Stimulated activated CD8-positive, alpha-beta memory T cell treated with anti-CD3 and anti-CD28 coated beads, Interleukin-7, amount 100 ng/mL, for 24 hours (primary cell): ENCODE results near the gene VSNL1.

ENCODE experiments used
- DNase-seq: peaks from one replicate; pipeline ENCODE4 v3.0.0-alpha.2; 2020; ENCODE audit warnings: low read depth

Gene VSNL1

GRCh38 chr2:17614174-17614930 is 73.9 kb downstream of the VSNL1 start:
- no peak for DNase-seq

DNA sequence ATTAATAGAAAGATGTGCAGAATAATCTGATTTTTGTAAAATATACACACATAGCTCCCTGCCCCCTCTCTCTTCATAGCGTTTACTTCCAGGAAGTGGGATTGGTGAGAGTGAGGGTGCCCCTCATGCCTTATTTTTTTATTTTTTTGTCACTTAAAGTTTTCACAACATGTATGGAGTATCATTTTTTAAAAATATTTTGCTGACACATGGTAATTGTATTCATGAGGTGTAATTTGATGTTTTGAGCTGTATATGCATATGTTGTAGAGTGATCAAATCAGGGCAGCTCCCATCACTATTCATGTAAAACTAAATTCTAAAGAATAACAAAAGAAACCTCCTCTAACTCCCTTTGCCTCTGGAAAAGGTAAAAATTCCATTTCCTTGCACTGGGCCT is 74.7 kb downstream of the VSNL1 start:
- DNase-seq = no peak

DNA sequence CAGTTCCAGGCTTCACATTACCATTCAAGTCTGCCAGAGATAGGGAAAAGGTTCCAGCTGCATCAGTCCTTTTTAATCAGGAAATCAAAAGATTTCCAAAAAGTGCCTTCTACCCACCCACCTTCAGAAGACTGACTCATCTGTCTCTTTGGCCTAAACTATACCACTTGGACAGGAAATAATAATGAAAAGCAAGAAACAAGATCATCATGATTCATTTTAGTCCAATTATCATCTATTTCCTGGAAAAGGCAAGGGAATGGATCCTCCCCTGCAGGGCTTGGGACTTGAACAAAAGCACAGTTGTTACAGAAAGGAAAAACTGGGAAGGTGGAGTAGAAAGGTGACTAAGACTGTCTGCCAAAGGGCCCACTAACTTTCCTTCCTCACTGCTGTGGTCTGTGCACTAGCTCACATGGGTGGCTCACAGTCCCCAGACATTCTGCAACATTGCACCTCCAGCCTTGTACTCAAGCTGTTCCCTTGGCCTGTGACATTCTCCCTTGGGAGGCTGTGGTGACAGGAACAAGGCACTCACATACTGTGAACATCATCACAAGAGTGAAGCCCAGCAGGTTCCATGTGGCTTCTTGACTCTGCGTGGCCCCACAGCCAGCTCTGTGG is 75.3 kb downstream of the VSNL1 start:
- no peak for DNase-seq

GRCh38 chr2:17616405-17616804 is 75.9 kb downstream of the VSNL1 start:
- DNase-seq = no peak

- no peak for DNase-seq
Measured at GRCh38 chr2:17617516-17617915, 77.0 kb downstream of the VSNL1 start.

DNA sequence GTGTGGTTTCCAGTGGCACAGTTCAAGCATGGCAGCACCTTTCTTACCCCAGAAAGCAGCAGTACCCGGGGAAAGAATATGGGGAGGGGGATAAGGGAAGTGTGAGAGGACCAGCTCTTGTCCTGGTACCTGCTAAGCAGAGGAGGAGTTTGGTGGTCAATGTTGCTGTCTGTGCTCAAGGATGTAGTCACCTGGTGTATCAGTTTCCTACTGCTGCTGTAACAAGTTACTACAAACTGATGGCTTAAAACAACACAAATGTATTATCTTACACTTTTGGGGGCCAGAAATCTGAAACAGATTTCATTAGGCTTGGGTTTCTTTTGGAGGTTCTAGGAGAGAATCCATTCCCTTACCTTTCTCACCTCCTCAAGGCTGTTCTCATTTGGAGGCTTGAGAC is 77.5 kb downstream of the VSNL1 start:
- DNase-seq = no peak

DNA sequence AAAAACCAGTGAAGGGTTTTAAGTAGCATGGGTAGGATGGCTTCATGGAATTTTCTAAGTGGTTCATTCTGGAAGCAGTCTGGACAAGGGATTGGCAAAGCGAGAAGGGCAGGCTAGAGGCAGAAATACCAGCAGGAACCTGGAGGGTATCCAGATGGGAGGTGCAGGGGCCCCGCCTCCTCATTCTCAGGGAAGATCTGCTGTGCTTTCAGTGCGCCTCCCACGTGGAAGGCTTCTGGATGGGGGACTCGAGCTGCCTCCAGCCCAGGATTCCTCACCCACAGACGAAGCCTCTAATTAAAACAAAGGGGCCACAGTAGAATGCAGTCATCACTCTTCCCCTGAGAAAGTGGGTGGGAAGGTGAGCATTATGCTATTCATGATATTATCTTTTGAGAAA is 79.8 kb downstream of the VSNL1 start:
- no peak for DNase-seq

- DNase-seq = no peak
Measured at GRCh38 chr2:17620841-17621240, 80.3 kb downstream of the VSNL1 start.

DNA sequence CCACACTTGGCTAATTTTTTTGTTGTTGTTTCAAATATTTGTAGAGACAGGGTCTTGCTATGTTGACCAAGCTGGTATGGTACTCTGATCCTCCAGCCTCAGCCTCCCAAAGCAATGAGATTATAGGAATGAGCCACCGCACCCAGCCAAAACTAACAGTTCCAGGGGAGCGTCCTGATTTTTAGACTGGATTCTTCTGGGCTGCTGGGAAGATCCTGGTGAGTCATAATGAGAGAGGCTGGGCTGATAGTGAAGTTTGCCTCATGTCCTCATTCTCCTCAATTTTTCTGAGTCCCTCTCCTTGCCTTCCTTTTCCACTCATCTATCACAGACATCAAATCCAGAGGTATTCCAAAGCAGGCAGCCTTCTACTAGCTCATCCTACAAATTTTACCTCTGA is 81.3 kb downstream of the VSNL1 start:
- DNase-seq = no peak

DNA sequence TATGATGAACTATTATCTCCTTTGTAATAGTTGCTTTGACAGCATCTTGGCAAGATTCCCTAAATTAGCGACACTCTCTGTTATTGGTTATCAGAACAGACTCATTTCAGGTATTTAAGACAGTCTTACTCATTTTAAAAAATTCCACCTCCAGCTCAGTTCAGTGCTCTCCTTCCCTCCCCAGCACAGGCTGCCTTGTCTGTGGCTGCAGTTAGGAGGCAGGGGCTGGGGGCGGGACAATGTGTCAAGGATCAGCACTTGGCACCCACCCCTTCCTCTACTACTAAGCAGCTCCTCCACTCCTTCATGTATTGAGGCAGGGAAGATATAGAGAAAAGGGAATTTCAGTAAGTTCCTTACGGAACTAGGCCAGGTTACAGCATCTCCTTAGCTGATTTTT is 85.0 kb downstream of the VSNL1 start:
- DNase-seq = no peak

DNA sequence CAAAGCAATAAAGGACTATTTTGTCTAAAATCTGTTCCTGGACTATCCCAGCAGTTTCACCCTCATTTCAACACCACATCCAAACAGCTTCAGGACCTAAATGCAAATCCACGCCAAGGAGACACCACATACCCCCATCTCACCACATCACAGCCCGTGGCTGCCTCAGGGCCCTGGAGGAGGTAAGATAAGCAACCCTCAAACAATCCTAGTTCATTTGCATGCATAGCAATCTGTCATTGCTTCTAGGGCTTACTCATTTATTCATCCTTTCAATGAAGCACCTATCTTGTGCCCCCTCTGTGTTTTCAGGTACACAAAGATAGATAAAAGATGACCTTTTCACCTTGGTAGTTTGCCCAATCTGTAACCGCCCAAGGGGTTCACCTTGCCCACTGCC is 86.5 kb downstream of the VSNL1 start:
- DNase-seq = no peak

DNA sequence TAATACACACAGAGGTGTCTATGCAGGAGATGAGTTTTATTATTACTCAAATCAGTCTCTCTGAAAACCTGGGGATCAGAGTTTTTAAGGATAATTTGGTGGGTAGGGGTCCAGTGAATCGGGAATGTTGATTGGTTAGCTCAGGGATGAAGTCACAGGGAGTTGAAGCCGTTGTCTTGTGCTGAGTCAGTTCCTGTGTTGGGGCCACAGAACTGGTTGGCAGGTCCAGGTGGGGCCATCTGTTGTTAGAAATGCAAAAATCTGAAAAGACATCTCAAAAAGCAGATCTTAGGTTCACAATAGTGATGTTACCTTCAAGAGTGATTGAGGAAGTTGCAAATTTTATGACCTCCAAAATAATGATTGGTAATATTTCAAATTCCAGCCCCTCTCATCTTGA is 86.9 kb downstream of the VSNL1 start:
- DNase-seq = no peak

DNA sequence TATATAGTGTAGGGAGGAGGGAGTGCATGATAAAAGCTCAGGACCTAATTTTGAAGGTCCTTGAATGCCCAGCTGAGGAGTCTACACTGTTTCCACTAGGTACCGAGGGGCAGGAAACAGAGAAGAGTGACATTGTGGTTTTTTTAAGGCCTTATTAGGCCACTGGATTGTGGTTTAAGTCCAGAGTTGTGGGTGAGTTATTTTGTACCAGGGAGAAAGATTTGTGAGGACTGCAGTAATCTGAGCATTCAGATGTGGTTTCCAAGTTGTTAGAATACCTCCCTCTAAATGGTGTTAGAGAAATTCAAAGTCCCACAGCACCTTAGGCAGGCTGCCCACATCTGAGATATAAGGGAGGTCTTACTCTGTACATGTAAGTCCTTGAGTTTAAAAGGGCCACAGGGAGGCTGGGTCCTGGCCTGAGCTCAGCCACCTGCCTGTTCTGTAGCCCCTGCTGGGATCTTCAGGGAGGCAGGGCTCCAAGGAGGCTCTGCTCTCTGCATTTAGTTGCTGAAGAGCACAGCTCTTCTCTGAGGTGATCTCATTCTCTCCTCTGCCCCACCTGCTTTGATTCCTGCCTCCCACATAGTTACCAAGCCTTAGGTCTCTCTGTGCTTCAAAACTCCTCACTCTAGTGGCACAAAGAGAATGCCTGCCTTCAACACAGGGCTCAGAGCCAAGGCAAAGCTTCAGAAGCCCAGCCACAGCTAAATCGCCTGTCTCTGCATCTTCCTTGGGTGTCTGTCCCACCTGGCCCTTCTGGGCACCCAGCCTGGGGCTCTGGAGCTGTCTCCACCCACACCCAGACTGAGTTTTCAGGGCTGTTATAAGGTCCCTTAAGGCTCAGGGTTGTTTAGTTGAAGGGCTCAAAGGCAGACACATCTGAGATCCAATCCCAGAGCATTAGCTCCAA is 88.1 kb downstream of the VSNL1 start:
- no peak for DNase-seq

- DNase-seq = no peak
Measured at GRCh38 chr2:17630089-17630488, 89.6 kb downstream of the VSNL1 start.

- DNase-seq = no peak
Measured at GRCh38 chr2:17634997-17635396, 94.5 kb downstream of the VSNL1 start.

DNA sequence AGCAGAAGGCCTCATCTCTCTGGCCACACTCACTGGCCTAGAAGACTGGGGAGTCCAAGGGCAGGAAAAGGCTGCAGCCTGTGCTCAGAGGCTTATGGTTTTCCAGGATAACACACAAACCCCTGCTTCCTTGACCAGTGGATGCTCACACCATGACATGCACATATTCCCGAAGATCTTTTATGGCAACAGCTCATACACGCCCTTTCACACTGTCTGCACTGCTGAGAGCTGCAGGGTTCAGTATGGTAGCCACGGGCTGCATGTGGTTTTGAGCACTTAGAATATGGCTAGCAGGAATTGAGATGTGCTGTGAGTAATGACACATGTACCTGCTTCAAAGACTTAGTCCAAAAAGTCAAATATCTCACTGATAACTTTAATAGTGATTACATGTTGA is 95.8 kb downstream of the VSNL1 start:
- no peak for DNase-seq

DNA sequence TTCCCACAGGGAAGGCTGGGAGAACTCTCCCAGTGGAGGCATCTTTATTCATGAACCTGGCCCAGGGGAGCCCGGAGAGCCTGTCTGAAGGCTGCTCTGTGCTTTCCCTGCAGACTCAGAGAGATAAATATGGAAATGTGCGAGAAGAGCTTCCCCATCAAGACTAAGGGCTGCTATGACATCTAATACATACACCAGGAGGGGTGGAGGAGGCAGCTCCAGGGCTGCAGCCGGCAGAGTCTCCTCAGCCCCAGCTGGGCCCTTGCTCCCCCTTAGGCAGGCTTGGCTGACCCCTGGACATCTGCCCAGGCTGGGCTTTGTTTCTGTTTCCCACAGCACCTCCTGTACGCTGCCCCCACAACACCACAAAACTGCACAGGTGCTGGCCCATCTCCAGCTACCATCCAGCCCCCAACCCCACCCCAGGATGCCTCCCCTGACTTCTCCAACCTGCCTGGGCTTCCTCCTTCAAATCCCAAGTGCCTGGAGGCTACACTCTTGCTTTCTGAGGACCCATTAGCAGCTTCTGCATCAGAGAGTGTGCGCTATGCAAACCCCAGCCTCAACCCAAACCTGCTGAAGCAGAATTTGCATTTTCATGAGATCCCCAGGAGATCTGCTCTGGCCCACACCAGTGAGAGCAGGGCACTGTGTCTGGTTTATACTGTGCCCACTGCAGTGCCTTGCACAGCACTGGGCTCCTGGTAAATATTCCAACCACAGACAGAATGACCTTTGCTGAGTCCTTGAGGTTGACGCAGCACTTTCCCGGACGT is 96.8 kb downstream of the VSNL1 start:
- DNase-seq = no peak

DNA sequence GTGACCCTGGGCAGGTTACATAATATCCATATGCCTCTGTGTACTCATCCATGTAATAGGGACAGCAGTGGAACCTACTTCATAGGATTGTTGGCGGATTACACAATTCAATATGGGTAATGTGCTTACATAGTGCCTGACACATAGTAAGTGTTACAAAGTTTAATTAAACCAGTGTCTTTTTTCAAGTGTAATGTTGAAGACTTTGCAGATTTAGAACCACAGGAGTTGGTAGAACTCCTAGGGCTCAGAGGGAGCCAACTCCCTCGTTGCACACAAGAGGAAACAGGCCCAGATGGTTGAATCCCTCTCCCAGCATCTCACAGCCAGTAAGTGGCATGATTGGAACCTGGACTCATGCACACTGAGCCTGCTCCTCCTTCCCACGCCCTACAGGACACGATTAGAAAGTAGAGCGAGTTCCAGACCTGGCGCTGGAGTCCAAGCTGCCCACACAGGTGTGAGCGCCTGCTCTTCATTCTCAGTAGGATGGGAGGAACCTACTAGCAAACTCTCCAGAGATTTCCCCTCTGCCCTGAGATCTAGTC is 97.8 kb downstream of the VSNL1 start:
- no peak for DNase-seq

- no peak for DNase-seq
Measured at GRCh38 chr2:17640406-17640805, 99.9 kb downstream of the VSNL1 start.

- DNase-seq = no peak
Measured at GRCh38 chr2:17643031-17643615, 102.6 kb downstream of the VSNL1 start.

GRCh38 chr2:17644997-17645720 is 104.7 kb downstream of the VSNL1 start:
- no peak for DNase-seq
